HEK293 (cell line): ENCODE data around the gene MAP1A.

Source experiments
- EGR2 ChIP-seq: fragments of 450-650 bp; formaldehyde crosslinking; IDR thresholded peaks from 2 replicates; pipeline ENCODE4 v1.5.1; 2016; ENCODE audit warnings: low read depth, missing biosample characterization, missing genetic modification characterization
- GLI4 ChIP-seq: fragments of 450-650 bp; formaldehyde crosslinking; IDR thresholded peaks from 2 replicates; pipeline ENCODE4 v1.5.1; 2016; ENCODE audit warnings: missing biosample characterization, missing genetic modification characterization
- KLF10 ChIP-seq: fragments of 450-650 bp; IDR thresholded peaks from 2 replicates; pipeline ENCODE4 v1.5.1; 2018; ENCODE audit warnings: missing biosample characterization, mild to moderate bottlenecking, missing genetic modification characterization
- PRDM4 ChIP-seq: fragments of 450-650 bp; formaldehyde crosslinking; IDR thresholded peaks from 2 replicates; pipeline ENCODE4 v1.5.1; 2017; ENCODE audit warnings: missing biosample characterization, missing genetic modification characterization
- SP7 ChIP-seq: fragments of 450-650 bp; formaldehyde crosslinking; IDR thresholded peaks from 2 replicates; pipeline ENCODE4 v1.5.1; 2016; ENCODE audit warnings: missing biosample characterization, missing genetic modification characterization
- TRIM28 ChIP-seq: IDR thresholded peaks from 2 replicates; pipeline ENCODE4 v1.6.1; 2011; ENCODE audit warnings: low read length, control low read depth, borderline replicate concordance
- WT1 ChIP-seq: fragments of 450-650 bp; formaldehyde crosslinking; IDR thresholded peaks from 2 replicates; pipeline ENCODE4 v1.5.1; 2016; ENCODE audit warnings: missing biosample characterization, missing genetic modification characterization
- YY2 ChIP-seq: fragments of 450-650 bp; formaldehyde crosslinking; IDR thresholded peaks from 2 replicates; pipeline ENCODE4 v1.5.1; 2016; ENCODE audit warnings: missing biosample characterization, missing genetic modification characterization
- ZBTB8A ChIP-seq: fragments of 450-650 bp; formaldehyde crosslinking; IDR thresholded peaks from 2 replicates; pipeline ENCODE4 v1.5.1; 2016; ENCODE audit warnings: missing biosample characterization, missing genetic modification characterization
- ZNF10 ChIP-seq: fragments of 450-650 bp; formaldehyde crosslinking; IDR thresholded peaks from 2 replicates; pipeline ENCODE4 v1.5.1; 2017; ENCODE audit warnings: missing biosample characterization, missing genetic modification characterization
- ZNF266 ChIP-seq: fragments of 450-650 bp; formaldehyde crosslinking; IDR thresholded peaks from 2 replicates; pipeline ENCODE4 v1.5.1; 2016; ENCODE audit warnings: missing biosample characterization, missing genetic modification characterization, low read depth
- ZNF292 ChIP-seq: fragments of 450-650 bp; formaldehyde crosslinking; IDR thresholded peaks from 2 replicates; pipeline ENCODE4 v1.5.1; 2016; ENCODE audit warnings: low read depth, missing biosample characterization, missing genetic modification characterization, borderline replicate concordance
- ZNF311 ChIP-seq: fragments of 450-650 bp; formaldehyde crosslinking; IDR thresholded peaks from 2 replicates; pipeline ENCODE4 v1.5.1; 2017; ENCODE audit warnings: missing biosample characterization, missing genetic modification characterization, borderline replicate concordance
- ZNF366 ChIP-seq: fragments of 450-650 bp; formaldehyde crosslinking; conservative IDR thresholded peaks from 2 replicates; pipeline ENCODE4 v1.5.1; 2016; ENCODE audit warnings: missing biosample characterization, missing genetic modification characterization
- ZNF398 ChIP-seq: fragments of 450-650 bp; formaldehyde crosslinking; IDR thresholded peaks from 2 replicates; pipeline ENCODE4 v1.5.1; 2017; ENCODE audit warnings: missing biosample characterization, missing genetic modification characterization
- ZNF416 ChIP-seq: fragments of 450-650 bp; formaldehyde crosslinking; IDR thresholded peaks from 2 replicates; pipeline ENCODE4 v1.5.1; 2016; ENCODE audit warnings: missing biosample characterization, missing genetic modification characterization
- ZNF677 ChIP-seq: fragments of 450-650 bp; IDR thresholded peaks from 2 replicates; pipeline ENCODE4 v1.5.0; 2018; ENCODE audit warnings: missing biosample characterization, mild to moderate bottlenecking, missing genetic modification characterization, moderate library complexity
- ZNF747 ChIP-seq: fragments of 450-650 bp; formaldehyde crosslinking; IDR thresholded peaks from 2 replicates; pipeline ENCODE4 v1.5.1; 2016; ENCODE audit warnings: missing biosample characterization, missing genetic modification characterization
- ZNF768 ChIP-seq: fragments of 450-650 bp; formaldehyde crosslinking; IDR thresholded peaks from 2 replicates; pipeline ENCODE4 v1.5.1; 2018; ENCODE audit warnings: missing biosample characterization, mild to moderate bottlenecking, missing genetic modification characterization
- ZNF777 ChIP-seq: fragments of 450-650 bp; formaldehyde crosslinking; IDR thresholded peaks from 2 replicates; pipeline ENCODE4 v1.5.1; 2017; ENCODE audit warnings: missing biosample characterization, missing genetic modification characterization, borderline replicate concordance
- ZNF792 ChIP-seq: fragments of 450-650 bp; formaldehyde crosslinking; IDR thresholded peaks from 2 replicates; pipeline ENCODE4 v1.5.1; 2016; ENCODE audit warnings: missing biosample characterization, missing genetic modification characterization
- ZSCAN18 ChIP-seq: fragments of 450-650 bp; formaldehyde crosslinking; IDR thresholded peaks from 2 replicates; pipeline ENCODE4 v1.5.1; 2016; ENCODE audit warnings: missing biosample characterization, missing genetic modification characterization
- ZSCAN30 ChIP-seq: fragments of 450-650 bp; IDR thresholded peaks from 2 replicates; pipeline ENCODE4 v1.5.1; 2018; ENCODE audit warnings: missing biosample characterization, mild to moderate bottlenecking, missing genetic modification characterization, moderate library complexity
- TF ChIP-seq, protein P1 (sequence below): fragments of 450-650 bp; formaldehyde crosslinking; IDR thresholded peaks from 2 replicates; pipeline ENCODE4 v1.5.1; 2016; ENCODE audit warnings: missing biosample characterization, missing genetic modification characterization, low read depth
- TF ChIP-seq, protein P2 (sequence below): fragments of 450-650 bp; IDR thresholded peaks from 2 replicates; pipeline ENCODE4 v1.5.1; 2018; ENCODE audit warnings: missing biosample characterization, missing genetic modification characterization
- TF ChIP-seq, protein P3 (sequence below): fragments of 450-650 bp; formaldehyde crosslinking; IDR thresholded peaks from 2 replicates; pipeline ENCODE4 v1.5.1; 2016; ENCODE audit warnings: missing biosample characterization, missing genetic modification characterization, borderline replicate concordance
- TF ChIP-seq, protein P4 (sequence below): fragments of 450-650 bp; formaldehyde crosslinking; IDR thresholded peaks from 2 replicates; pipeline ENCODE4 v1.5.1; 2016; ENCODE audit warnings: missing biosample characterization, missing genetic modification characterization

The MAP1A gene

GRCh38 chr15:43510200-43511011, 7.0 kb upstream of the MAP1A start (continued):
- TF ChIP-seq, protein P1, sequence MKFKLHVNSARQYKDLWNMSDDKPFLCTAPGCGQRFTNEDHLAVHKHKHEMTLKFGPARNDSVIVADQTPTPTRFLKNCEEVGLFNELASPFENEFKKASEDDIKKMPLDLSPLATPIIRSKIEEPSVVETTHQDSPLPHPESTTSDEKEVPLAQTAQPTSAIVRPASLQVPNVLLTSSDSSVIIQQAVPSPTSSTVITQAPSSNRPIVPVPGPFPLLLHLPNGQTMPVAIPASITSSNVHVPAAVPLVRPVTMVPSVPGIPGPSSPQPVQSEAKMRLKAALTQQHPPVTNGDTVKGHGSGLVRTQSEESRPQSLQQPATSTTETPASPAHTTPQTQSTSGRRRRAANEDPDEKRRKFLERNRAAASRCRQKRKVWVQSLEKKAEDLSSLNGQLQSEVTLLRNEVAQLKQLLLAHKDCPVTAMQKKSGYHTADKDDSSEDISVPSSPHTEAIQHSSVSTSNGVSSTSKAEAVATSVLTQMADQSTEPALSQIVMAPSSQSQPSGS = no peak
- no peak for TF ChIP-seq PRDM4 (tag by site-specific recombination)
- TF ChIP-seq, protein P2, sequence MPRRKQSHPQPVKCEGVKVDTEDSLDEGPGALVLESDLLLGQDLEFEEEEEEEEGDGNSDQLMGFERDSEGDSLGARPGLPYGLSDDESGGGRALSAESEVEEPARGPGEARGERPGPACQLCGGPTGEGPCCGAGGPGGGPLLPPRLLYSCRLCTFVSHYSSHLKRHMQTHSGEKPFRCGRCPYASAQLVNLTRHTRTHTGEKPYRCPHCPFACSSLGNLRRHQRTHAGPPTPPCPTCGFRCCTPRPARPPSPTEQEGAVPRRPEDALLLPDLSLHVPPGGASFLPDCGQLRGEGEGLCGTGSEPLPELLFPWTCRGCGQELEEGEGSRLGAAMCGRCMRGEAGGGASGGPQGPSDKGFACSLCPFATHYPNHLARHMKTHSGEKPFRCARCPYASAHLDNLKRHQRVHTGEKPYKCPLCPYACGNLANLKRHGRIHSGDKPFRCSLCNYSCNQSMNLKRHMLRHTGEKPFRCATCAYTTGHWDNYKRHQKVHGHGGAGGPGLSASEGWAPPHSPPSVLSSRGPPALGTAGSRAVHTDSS (tag by site-specific recombination) = no peak
- no peak for TF ChIP-seq ZNF311
- no peak; the same call in 1 of the 2 replicates for TF ChIP-seq ZNF10
- TF ChIP-seq SP7 (tag by site-specific recombination) = peak; percentile 51
- TF ChIP-seq ZNF416 (tag by site-specific recombination) = no peak
- no peak for TF ChIP-seq ZNF768 (tag by site-specific recombination)
- TF ChIP-seq ZNF292 (tag by site-specific recombination) = no peak
- TF ChIP-seq, protein P3, sequence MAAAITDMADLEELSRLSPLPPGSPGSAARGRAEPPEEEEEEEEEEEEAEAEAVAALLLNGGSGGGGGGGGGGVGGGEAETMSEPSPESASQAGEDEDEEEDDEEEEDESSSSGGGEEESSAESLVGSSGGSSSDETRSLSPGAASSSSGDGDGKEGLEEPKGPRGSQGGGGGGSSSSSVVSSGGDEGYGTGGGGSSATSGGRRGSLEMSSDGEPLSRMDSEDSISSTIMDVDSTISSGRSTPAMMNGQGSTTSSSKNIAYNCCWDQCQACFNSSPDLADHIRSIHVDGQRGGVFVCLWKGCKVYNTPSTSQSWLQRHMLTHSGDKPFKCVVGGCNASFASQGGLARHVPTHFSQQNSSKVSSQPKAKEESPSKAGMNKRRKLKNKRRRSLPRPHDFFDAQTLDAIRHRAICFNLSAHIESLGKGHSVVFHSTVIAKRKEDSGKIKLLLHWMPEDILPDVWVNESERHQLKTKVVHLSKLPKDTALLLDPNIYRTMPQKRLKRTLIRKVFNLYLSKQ = no peak
- 0 out of 2 replicates have a peak, but pooled peaks have one; percentile 29 for TF ChIP-seq WT1
- no peak for TF ChIP-seq GLI4
- no peak for TF ChIP-seq ZNF366 (tag by site-specific recombination)
- no peak for TF ChIP-seq TRIM28
- no peak for TF ChIP-seq ZNF777 (tag by site-specific recombination)
- 0 out of 2 replicates have a peak, but pooled peaks have one; percentile 56 for TF ChIP-seq YY2 (tag by site-specific recombination)
- TF ChIP-seq, protein P4, sequence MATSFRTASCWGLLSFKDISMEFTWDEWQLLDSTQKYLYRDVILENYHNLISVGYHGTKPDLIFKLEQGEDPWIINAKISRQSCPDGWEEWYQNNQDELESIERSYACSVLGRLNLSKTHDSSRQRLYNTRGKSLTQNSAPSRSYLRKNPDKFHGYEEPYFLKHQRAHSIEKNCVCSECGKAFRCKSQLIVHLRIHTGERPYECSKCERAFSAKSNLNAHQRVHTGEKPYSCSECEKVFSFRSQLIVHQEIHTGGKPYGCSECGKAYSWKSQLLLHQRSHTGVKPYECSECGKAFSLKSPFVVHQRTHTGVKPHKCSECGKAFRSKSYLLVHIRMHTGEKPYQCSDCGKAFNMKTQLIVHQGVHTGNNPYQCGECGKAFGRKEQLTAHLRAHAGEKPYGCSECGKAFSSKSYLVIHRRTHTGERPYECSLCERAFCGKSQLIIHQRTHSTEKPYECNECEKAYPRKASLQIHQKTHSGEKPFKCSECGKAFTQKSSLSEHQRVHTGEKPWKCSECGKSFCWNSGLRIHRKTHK (tag by site-specific recombination) = no peak
- TF ChIP-seq EGR2 = peak; percentile 85
- no peak for TF ChIP-seq ZSCAN30 (tag by site-specific recombination)
- TF ChIP-seq ZNF398 (tag by site-specific recombination) = peak; percentile 74
- TF ChIP-seq KLF10 = peak; percentile 70
- TF ChIP-seq ZNF266 (tag by site-specific recombination) = no peak
- no peak for TF ChIP-seq ZNF677 (tag by site-specific recombination)
- TF ChIP-seq ZBTB8A (tag by site-specific recombination) = no peak
- TF ChIP-seq ZNF747 = no peak
- TF ChIP-seq ZNF792 (tag by site-specific recombination) = no peak
- no peak for TF ChIP-seq ZSCAN18
